H54 (cell line): ENCODE results near the gene ASCL2.

Experiments
- DNase-seq: peaks from one replicate; pipeline ENCODE4 v3.0.0; 2011; ENCODE audit warnings: low spot score, mixed read lengths; ENCODE audit not compliant: insufficient read length
- FAIRE-seq: peaks from 3 replicates; lab custom pipeline; 2011; peaks lifted over from hg19 to GRCh38; lab: Jason Lieb, UNC
- POLR2A ChIP-seq: IDR thresholded peaks from 2 replicates; pipeline ENCODE4 v1.6.1; 2011; ENCODE audit warnings: low read depth, mild to moderate bottlenecking, low read length

The ASCL2 gene, protein sequence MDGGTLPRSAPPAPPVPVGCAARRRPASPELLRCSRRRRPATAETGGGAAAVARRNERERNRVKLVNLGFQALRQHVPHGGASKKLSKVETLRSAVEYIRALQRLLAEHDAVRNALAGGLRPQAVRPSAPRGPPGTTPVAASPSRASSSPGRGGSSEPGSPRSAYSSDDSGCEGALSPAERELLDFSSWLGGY

DNA sequence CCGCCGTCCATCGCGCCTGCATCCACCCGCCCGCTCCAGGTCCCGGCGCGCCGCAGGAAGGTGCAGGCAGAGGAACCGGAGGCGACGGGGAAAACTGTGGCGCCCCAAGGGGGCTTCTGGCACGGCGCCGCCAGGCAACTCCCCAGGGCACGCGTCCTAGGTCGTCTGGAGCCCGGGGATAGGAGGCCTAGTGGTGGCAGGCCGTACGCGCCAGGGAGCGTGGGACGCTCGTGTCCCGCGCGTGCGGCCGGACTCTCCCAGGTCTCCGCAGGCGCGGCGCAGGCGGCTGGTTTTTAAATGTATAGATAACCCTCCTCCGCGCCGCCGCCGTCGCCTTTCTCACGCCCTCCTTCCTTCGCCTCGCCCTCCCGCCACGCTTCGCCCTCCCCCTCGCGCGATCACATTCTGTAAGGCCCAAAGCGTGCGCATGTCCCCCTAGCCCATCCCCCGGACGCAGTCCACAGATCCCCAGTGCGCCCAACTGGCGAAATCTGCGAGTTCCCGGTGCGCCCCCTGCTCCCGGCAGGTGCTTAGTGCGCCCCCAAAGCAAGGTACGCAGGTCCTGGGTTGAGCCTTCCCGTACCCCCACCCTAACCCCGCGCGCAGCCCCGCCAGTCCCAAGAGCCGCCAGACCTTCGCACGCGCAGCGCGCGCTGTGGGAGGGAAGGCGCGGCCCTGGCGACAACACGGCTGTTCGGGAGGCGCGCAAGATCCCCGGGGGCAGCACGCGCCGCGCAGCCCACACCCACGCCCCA lies at the start of gene ASCL2:
TSS of gene ASCL2 (minus strand) at position 267 of the 755 bp plus-strand sequence. CDS start at position 11, 256 bp downstream.
- no peak for TF ChIP-seq POLR2A
- no peak for FAIRE-seq
- no peak for DNase-seq

DNA sequence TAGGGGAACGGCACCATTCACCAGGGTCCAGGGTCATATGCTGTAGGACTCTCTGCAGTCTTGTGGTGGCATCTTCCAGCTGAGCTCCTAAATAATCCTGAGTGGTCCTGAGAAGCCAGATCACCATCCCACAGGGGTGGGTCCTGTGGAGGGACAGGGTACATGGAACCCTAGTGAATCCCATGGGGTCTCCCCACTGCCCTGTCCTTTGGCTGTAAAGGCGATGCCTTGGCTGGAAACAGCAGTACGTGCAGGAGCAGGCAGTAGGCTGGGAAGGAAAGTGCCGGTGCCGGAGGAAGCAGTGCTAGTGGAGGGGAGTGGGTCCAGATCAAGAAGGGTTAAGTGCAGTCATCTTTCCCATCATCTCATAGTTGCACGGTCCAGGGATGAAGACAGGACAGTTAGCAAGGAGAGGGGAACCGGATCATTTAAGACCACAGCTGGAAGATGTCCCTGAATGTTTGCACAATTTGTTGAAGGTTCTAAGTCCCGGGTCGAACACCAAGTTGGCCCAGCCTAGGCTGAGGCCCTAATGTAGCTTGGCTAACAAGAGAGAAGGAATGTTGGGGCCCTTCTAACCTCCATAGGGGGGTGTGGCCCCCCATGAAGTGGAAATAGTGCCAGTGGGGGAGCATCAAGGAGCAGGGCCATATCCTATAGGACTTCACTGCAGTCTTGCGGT lies 49.5 kb upstream of the ASCL2 start:
- FAIRE-seq (no peak), DNase-seq (no peak)
- no peak for TF ChIP-seq POLR2A

DNA sequence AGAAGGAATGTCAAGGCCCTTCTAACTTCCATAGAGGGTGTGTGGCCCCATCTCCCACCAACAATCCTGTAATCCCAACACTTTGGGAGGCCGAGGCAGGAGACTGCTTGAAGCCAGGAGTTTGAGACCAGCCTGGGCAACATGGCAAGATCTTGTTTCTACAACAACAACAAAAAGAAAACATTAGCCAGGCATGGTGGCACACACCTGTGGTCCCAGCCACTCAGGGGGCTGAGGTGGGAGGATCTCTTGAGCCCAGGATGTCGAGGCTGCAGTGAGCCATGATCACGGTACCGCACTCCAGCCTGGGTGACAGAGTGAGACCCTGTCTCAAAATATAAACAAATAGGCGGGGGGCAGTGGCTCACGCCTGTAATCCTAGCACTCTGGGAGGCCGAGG lies 48.3 kb upstream of the ASCL2 start:
- no peak for TF ChIP-seq POLR2A
- FAIRE-seq: no peak

DNA sequence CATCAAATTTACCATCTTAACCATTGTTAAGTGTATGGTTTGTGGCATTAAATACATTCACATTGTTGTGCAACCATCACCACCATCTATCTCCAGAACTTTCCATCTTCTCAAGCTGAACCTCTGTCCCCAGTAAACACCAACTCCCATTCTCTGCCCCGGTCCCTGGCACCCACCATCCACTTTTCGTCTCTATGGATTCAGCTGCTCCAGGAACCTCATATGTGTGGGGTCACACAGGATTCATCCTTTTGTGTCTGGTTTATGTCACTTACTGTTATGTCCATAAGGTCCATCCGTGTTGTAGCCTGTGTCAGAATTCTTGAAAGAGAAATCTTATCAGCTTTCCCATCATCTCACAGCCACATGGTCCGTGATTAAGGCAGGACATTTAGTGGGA lies 47.7 kb upstream of the ASCL2 start:
- TF ChIP-seq POLR2A: no peak
- DNase-seq (no peak), FAIRE-seq (no peak)

More for the DNA sequence above, 48.3 kb upstream of the ASCL2 start:
- no peak for DNase-seq

DNA sequence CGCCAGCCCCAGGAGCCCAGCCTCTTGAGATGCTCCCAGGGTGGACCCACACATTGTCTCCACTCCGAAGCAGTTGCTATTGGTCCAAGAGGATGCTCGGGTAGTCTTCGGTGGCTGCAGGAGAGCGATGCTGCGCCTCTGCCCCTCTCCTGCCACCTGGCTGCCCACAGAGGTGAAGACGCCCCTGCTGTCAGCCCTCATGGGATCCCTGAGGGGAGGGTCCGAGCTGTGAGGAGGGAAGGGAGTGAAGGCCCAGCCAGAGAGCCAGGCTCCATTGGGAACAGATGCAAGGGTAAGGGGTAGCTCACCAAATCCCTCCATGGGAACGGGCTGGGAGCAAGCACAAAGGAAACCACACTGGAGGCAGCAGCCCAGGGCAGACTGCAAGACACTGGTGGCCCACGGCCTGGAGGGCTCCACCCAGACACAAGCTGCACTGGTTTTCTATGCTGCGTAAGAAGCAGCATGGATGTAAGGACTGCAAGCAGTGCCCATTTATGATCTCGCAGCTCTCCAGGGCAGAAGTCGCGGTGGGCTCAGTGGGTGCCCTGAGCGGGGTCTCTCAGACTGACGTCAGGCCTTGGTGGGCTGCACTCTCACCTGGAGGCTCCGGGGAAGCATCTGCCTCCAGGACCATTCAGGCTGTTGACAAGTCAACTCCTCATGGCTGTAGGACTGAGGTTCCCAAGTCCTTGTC lies 47.1 kb upstream of the ASCL2 start:
- TF ChIP-seq POLR2A: no peak
- DNase-seq (no peak), FAIRE-seq (no peak)

DNA sequence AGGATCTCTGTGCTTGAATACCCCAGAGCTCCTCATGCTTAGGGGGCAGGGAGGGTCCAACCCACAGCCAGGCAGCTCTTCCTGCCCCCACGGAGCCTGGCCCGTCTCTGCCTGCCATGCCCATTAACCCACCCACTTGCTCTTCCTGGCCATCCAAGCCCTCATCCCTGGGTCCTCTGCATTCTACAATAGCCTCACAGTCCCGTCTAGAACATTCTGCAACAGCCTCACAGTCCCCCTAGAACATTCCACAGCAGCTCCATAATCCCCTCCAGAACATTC lies 46.5 kb upstream of the ASCL2 start:
- DNase-seq (no peak), FAIRE-seq (no peak)
- TF ChIP-seq POLR2A: no peak

DNA sequence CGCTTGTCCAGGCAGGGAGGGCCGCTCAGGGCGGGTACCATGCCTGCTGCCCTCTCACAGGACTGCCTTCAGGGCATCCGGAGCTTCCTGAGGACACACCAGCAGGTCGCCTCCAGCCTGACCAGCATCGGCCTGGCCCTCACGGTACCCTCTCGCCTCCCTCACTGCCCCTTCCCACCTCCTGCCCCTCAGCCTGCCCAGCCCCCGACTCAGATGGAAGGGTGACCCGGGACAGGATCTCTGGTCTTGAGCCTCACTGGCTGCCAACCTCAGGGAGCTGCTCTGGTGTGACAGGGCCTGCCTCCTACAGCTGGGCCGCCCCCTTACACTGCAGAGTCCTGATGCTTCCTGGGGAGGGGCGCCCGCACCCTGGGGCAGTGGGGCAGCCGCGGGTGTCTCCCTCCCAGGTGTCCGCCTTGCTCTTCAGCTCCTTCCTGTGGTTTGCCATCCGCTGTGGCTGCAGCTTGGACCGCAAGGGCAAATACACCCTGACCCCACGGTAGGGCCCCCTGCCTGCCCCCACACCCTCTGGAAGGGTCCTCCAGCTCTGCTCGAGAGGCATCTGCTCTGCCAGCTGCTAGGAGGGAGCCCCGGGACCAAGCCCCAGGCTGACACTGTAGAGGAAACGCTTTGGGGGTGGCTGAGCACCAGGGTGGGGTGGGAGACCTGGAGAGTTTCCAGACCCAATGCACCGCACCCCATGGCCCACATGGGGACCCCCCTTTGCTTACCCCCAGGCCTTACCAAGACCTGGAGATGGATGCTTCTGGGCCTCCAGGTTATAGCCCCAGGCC lies 46.0 kb upstream of the ASCL2 start:
- DNase-seq (no peak), FAIRE-seq (no peak)
- no peak for TF ChIP-seq POLR2A

DNA sequence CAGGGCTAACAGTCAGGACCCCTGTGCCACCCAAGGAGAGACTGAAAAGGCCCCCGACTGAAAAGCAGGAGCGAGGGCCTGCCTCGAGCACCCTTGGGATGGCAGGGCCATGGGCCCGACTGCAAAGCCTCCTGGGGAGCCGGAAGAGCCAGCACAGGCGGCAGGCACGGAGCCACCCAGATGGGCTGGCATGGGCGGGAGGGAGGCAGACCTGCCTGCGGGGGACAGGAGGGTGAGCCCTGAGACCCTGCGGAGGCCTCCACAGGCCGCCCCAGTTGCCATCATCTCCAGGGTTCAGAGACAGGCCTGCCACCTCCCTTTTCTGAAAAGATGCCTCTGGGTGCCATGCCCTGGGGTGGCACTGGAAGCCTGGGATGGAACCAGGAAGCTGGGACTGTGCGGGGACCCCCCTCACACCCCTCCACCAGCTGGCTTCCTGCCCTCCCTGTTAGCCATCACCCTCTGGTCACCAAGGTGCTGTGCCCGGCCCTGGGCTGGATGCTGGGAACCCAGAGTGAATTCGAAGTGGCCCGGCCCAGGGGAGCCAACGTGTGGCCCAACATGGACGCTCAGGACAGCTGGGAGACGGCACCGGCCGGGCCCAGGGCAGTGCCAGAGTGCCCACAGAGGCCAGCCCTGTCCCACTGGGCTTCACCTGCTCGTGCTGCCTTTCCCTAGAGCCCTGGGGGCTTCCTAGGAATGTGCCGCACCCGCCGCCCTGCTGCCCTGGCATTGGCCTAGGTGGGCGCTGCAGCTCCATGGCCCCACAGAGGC lies 45.2 kb upstream of the ASCL2 start:
- no peak for FAIRE-seq
- DNase-seq: no peak
- no peak for TF ChIP-seq POLR2A

DNA sequence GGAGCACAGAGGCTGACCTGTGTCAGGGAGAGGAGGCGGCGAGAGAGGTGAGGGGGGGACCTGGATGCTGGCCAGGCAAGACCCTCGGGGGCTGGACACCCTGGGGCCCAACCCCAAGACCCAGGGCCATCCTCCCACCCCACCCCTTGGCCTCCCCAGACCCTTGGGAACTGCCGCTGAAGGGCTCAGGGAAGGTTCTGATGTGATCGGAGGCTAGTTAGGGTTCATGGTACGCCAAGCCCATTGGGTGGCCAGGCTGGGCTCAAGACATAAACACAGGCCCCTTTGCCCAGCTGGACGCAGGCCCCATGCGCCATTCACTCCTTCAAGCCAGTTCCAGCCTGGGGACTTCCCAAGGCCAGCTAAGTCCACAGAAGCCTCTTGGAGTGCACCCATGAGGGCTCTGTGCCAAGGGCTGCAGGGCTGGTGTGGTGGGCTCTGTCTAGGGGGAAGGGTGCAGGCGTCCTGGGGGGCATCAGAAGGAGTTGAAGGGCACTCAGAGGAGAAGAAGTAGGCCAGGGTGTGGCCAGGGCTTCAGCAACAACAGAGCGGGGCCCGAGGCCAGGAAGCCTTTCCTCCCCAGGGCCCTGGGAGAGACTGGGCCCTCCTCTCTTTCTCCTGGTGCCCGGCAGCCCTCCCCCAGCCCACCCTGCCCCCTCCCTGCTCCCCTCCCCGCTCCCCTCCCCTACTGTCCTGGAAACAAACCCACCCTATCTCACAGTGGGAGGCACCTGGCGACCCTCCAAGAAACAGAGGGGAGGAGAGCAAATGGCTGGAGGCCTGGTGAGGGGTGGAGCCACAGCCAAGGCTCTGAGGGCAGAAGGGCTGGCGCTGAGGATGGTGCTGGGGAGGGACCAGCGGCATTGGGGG lies 44.4 kb upstream of the ASCL2 start:
- FAIRE-seq (no peak), DNase-seq (peak; percentile 67)
- no peak; the same call in 1 of the 2 replicates for TF ChIP-seq POLR2A

DNA sequence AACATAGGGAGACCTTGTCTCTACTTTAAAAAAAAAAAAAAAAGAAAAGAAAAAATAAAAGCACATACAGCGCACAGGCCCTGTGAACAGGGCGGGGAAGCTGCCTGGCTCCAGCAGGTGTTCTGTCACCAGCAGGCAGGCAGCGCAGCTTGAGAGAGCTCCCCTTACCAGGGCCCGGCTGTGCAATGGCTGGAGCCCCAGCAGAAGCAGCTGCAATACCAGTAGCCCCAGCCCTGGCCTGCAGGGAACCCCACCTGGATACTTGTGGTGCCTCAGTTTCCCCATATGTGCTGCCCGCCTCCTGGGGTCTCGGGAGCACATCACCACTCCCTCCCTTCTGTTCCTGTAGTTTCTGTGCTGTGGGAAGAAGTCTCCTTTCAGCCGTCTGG lies 43.7 kb upstream of the ASCL2 start:
- FAIRE-seq (no peak), DNase-seq (no peak)
- TF ChIP-seq POLR2A: no peak

DNA sequence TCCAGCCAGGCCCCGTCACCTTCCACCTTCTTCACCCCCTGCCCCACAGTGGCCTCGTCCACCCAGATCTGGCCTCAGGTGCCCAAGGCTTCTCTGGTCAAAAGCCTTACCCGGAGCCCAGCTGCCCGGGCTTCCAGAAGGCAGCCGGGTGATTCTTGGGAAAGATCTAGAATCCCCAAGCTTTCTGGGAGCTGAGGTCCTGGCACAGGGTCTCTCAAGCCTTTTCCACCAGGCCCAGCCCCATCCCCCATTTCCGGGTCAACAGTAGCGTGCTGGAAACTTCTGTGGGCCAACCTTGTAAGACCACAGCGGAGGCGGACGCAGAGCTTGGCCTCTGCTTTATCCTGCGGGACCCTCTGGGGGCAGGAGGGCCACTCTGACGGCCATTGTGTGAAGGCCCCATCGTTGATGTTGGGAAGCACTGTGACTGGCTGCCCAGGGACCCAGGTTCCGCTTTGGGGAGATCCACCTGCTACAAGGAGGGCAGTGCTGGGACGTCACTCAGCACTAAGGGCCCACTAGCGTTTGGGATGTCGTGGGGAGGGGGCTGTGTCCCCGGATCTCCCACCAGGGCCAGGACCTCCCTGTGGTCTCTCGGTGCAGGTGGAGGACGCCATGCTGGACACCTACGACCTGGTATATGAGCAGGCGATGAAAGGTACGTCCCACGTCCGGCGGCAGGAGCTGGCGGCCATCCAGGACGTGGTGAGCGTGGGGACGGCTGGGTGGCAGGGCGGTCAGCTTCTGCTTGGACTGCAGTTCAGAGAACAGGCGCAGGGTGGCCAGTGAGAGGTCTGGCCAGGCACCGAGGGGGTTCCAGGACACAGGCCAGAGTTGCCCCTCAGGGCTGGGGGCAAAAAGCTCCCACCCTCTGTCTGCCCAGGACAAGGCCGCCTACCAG lies 42.9 kb upstream of the ASCL2 start:
- TF ChIP-seq POLR2A: no peak
- FAIRE-seq: no peak

More for the DNA sequence above, 42.9 kb upstream of the ASCL2 start:
- no peak for DNase-seq
